Endometrium (tissue), 2 donors: Measurements from ENCODE around the gene OR2D3.
"Not testable (repeated sequence)": the region's sequence is repeated elsewhere in the genome, so short reads cannot be mapped to it uniquely, and the experiment has no call there.

ENCODE experiments used
- FAIRE-seq: peaks from 2 replicates; lab custom pipeline; 2012; peaks lifted over from hg19 to GRCh38; lab: Jason Lieb, UNC
- donor health status: control.
- donor health status: control.

Gene OR2D3, protein sequence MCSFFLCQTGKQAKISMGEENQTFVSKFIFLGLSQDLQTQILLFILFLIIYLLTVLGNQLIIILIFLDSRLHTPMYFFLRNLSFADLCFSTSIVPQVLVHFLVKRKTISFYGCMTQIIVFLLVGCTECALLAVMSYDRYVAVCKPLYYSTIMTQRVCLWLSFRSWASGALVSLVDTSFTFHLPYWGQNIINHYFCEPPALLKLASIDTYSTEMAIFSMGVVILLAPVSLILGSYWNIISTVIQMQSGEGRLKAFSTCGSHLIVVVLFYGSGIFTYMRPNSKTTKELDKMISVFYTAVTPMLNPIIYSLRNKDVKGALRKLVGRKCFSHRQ

DNA sequence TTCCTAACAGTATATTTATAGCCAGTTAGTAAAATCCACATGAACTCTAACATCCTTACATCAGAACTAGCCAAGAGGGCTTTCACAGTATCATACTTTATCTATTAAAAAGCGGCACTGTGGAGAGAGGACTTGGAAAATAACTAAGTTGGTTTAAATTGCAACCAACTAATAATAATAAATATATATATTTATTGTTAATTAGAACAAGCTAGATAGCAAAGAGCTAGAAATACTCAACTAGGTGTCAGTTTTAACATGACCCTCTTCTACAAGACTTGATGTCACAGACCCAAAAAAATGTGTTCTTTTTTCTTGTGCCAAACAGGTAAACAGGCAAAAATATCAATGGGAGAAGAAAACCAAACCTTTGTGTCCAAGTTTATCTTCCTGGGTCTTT, at the start of gene OR2D3:
Gene OR2D3, plus strand, starts transcription at position 301 of the 400 bp plus-strand sequence. Its CDS starts 0 bp downstream, at position 301.
- no peak for FAIRE-seq

DNA sequence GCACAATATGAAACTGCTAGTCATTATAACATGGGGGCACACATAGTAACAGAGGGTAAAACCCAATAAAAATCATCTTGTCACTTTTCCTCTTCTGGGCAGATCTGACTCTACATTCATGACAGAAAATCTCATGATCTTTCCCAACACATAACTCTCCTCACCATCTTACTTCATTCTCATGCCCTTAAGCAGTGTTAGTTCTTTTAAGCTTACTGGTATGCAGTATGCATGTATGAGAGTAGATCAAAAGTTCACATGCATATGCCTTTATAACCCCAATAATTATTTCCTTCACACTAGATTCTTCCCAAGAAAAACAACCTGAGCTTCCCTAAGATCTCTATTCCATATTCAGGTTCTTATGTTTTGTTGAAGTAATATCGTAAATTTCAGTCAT, 49.5 kb upstream of the OR2D3 start:
- FAIRE-seq = no peak

DNA sequence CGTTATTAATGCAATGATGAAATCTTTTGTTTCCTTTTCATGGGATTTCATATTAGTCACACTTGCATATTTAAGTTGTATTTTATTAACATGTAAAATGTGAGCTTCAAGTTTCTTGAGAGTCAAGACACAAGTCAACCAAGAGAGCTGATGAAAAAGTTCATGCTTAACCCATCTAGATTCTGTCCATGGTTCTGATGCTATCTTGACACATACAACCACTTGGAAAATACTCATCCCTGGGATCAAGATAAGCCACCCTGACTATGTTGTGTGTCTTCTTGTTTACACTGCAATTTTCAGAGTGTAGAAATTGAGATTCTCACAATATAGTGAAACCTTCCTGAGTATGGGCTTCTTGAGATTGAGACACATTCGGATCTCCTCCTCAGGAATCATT, 45.0 kb upstream of the OR2D3 start:
- FAIRE-seq = no peak

DNA sequence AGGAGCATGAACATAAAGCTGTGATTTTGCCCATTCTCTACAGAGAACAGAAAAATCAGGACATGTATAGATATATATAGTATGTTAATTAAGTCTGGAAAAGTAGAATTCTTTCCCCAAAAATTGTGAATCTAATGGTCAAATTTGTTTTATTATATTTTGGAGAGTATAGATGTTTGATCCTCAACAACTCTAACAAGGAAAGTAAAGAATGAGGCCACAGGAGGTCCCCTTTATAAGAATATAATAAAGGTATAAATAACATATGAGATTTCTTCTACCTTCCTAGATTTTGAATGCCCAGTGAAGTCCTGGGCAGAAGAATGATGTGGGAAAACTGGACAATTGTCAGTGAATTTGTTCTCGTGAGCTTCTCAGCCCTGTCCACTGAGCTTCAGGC, 44.5 kb upstream of the OR2D3 start, which contains the start of gene OR10A4:
Gene OR10A4, plus strand, starts transcription at position 301 of the 400 bp plus-strand sequence. Its CDS starts 23 bp downstream, at position 324.
- no peak for FAIRE-seq

DNA sequence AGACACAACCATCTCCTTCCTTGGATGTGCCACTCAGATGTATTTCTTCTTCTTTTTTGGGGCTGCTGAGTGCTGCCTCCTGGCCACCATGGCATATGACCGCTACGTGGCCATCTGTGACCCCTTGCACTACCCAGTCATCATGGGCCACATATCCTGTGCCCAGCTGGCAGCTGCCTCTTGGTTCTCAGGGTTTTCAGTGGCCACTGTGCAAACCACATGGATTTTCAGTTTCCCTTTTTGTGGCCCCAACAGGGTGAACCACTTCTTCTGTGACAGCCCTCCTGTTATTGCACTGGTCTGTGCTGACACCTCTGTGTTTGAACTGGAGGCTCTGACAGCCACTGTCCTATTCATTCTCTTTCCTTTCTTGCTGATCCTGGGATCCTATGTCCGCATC, 43.9 kb upstream of the OR2D3 start:
- no peak for FAIRE-seq

DNA sequence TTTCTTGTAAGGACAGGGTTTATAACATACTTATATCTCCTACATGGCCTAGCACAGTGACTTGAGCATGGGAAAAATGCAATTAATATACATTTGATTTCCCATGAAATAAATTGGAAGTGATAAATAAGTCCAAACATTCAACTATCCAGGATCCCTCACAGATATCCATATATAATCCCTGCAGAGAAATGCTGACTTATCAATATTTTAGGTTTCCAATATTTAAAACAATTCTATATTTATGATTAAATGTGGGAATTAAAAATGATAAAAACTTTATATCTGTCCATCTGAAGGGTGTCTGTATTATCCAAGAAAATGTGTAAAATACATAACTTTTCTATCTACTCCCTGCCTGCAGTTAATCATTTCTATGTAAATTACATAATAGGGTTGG, 38.1 kb upstream of the OR2D3 start:
- no peak for FAIRE-seq

DNA sequence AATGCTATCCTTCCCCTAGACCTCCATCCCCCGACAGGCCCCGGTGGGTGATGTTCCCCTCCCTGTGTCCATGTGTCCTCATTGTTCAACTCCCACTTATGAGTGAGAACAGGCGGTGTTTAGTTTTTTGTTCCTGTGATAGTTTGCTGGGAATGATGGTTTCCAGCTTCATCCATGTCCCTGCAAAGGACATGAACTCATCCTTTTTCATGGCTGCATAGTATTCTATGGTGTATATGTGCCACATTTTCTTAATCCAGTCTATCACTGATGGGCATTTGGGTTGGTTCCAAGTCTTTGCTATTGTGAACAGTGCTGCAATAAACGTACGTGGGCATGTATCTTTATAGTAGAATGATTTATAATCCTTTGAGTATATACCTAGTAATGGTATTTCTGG, 33.1 kb upstream of the OR2D3 start:
- not testable (repeated sequence) for FAIRE-seq

DNA sequence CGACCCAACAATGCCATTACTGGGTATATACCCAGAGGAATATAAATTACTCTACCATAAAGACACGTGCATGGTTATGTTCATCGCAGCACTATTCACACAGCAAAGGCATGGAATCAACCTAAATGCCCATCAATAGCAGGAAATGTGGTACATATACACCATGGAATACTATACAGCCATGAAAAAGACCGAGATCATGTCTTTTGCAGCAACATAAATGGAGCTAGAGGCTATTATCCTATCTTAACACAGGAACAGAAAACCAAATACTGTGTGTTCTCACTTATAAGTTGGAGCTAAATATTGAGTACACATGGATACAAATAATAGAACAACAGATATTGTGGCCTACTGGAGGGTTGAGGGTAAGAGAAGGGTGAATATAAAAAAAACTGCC, 32.0 kb upstream of the OR2D3 start:
- no peak for FAIRE-seq

DNA sequence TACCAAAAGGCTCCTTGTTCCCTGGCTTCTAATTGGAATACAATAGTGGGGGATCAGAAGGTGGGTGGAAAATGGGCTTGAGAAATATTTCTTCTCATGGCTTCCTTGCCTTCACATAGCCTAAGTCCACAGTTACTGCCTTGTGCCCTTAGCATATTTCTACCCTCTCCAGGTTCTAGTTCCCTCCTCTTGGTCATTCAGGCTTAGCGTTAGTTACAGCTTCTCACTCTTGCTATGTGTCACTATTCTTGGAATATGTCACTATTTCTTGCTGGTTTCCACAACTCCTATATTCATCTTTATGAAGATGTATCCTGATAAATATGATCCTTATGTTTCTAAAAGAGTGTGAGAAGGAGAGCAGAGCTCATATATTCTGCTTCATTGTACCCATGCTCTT, 31.0 kb upstream of the OR2D3 start:
- no peak for FAIRE-seq

DNA sequence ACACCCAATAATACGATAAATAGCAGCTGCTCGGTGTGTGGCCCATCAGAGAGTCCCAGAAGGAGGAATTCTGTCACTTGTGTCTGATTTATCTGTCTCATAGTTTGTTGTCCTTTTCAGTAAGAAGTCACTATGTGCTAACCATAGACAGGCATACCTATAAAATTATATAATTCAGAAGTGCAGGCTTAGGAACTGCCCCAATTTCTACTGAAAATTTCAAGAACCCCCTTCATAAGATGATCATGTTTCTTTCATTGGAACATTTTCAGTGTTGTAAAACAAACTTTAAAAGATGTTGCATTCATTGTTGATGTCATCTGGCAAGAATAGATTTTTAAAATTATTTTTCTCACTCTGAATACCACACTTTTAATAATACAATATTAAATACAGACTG, 28.4 kb upstream of the OR2D3 start, which contains the start of gene OR2D2:
Gene OR2D2, minus strand, starts transcription at position 101 of the 400 bp plus-strand sequence. Its CDS starts 0 bp downstream, at position 101.
- no peak for FAIRE-seq

DNA sequence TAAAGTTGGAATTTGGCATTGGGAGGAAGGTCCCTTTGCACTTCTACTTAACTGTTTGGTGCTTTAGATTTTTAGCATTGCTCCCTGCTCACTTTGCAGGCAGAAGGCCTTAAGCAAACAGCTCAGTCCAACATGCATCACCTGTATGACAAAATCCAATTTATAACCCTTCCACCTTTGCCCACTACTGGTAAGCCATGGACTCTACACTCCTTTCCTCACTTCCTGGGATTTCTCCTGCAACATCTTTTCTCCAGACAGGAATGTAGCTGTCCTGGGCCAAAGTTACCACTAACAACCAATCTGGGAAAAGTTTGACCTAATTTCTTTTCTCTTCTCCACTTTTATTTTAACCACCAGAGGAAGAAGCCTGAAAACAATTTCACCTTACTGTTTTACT, 26.7 kb upstream of the OR2D3 start:
- no peak for FAIRE-seq

DNA sequence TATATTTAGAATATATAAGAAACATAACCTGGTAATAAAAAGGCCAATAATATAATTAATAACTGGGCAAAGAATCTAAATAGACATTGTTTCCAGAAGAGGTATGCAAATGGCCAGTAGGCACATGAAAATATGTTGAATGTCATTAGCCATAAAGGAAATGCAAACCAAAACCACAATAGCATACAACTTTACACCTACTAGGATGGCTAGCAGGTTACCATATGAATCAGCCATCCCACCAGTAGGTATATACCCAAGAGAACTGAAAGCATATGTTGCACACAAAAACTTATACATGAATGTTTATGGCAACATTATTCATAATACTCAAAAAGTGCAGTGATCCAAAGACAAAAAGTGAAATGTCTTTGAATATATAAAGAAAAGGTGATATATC, 25.8 kb upstream of the OR2D3 start:
- no peak for FAIRE-seq

DNA sequence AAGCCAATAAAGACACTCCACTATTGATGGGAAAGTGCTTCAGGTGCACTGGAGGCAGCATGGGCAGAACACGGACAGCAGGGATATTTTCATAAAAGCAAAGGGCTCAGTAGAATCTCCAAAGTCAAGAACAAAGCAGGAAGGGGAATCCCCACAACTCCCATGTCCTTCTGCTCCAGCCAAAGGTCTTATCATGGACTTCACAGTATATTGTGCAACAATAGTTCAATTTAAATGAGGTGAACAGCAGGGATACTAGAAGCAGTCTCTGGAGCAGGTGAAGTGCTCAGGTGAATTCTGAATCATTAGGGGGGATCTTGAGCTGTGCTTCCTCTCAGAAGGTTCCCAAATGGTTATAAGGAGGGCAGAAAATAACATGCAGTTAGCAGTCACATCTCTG, 21.9 kb upstream of the OR2D3 start:
- no peak for FAIRE-seq

DNA sequence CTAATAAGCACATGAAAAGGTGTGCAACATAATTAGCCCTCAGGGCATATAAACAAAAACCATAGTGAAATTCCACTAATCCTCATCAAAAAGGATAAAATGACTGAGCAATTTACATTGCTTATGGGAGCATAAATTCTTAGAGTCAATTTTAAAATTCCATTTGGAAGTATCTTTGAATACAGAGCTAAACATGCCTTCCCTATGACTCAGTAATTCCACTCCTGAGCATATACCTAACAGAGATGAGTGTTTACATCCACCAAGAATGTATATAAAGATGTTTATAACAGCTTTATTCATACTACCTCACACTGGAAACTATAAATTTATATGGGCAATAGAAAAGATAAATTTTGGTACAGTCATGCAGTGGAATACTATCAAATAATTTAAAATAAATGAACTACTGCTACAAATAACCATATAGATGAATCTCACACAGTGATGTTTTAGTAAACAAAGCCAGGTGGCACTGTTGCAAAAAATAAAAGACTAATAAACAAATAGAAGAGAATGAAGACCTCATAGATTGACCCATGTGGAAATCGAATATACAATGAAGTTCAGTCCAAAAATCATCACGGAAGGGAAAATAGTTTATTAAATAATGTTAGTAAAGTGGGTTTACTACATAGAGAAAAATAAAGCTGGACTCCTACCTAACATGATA, 20.3 kb upstream of the OR2D3 start:
- FAIRE-seq = no peak

DNA sequence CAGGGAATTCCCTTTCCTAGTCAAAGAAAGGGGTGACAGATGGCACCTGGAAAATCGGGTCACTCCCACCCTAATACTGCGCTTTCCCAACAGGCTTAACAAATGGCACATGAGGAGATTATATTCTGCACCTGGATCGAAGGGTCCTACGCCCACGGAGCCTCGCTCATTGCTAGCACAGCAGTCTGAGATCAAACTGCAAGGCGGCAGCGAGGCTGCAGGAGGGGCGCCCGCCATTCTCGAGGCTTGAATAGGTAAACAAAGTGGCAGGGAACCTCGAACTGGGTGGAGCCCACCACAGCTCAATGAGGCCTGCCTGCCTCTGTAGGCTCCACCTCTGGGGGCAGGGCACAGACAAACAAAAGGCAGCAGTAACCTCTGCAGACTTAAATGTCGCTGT, 16.0 kb upstream of the OR2D3 start:
- FAIRE-seq = not testable (repeated sequence)

DNA sequence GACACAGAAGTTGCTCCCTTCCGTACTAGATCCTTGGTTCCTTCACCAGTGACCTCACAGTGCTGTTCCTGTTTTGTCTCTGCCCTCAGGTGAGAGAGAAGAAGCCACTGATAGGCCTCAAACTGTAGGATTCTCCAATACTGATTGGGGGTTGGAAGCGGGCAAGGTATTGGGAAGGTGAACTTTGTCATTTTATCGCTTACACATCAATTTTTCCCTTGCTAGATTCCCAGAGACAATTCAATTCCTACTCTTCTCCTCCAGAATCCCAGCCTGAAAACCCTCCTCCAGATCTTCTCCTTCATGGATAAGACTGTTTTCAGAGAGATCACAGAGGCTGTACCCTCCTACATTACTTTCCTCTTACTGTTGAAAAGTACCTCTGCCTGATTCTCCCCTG, 9.4 kb upstream of the OR2D3 start:
- FAIRE-seq = no peak

DNA sequence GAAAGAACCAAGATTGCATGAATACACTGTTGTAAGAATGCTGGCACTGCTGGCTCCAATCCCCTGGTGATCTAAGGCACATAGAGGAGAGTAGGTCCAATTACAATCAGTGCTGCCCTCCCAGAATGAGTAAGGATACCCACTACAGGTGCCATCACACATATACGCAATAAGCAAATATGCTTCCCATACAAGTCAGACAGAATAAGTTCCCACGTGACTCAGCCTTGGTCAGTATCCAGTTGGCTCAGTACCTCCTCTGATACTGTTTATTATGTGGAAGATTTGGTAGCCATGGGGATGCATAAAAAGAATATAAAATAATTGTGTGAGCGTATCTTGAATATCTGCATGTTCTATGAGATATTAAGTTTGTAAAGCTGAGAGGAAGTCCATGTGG, 8.9 kb upstream of the OR2D3 start:
- FAIRE-seq = no peak

DNA sequence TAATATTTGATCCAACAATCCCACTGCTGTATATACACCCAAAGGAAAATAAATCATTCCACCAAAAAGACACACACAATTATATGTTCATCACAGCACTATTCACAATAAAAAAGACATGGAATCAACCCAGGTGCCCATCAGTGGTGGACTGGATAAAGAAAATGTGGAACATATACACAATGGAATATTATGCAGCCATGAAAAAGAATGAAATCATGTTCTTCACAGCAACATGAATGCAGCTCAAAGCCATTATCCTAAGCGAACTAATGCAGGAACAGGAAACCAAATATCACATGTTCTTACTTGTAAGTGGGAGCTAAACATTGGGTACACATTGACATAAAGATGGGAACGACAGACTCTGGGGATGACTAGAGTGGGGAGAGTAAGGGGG, 1.1 kb upstream of the OR2D3 start:
- no peak for FAIRE-seq

DNA sequence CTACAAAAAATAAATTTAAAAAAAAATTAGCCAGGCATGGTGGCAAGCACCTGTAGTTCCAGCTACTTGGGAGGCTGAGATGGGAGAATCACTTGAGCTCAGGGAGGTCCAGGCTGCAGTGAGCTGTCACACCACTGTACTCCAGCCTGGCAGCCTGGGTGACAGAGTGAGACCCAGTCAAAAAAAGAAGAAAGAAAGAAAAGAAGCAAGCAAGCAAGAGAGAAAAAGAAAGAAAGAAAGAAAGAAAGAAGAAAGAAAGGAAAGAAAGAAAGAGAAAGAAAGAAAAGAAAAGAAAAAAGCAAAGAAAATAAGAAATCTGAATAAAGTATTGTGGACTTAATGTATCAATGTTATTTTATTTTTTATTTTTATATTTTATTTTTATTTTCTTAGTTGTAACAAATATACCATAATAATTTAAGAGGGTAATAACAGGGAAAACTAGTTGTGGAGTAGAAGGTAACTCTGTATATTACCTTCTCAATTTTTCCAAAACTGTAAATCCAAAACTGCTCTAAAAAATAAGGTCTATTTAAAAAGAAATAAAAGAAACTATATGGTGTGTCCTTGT, 4.3 kb downstream of the OR2D3 start:
- peak; percentile 21 for FAIRE-seq

DNA sequence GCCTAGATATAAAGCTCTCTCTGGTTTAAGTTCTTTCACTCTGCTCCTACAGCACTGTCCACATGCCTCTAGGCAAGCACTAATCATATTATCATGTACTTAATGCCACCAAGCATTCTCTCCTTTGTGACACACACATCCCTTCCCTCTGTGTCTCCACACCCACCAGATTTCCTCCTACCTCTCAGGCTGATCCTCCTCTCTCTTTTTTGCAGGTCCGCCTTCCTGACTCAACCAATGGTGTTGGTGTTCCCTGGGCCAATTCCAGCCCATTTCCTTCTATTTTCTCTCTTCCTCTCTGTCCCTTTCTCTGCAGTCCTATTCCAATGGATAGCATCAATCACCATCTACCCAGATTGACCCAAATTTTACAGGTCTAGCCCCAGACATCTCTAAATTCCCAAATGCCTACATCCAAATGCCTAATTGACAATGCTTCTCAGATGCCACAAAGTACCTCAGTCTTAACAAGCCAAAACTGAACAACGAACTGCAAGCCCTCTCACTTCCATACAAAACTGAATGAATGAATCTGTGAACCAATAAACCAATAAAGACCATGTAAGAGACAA, 4.9 kb downstream of the OR2D3 start:
- FAIRE-seq = no peak

DNA sequence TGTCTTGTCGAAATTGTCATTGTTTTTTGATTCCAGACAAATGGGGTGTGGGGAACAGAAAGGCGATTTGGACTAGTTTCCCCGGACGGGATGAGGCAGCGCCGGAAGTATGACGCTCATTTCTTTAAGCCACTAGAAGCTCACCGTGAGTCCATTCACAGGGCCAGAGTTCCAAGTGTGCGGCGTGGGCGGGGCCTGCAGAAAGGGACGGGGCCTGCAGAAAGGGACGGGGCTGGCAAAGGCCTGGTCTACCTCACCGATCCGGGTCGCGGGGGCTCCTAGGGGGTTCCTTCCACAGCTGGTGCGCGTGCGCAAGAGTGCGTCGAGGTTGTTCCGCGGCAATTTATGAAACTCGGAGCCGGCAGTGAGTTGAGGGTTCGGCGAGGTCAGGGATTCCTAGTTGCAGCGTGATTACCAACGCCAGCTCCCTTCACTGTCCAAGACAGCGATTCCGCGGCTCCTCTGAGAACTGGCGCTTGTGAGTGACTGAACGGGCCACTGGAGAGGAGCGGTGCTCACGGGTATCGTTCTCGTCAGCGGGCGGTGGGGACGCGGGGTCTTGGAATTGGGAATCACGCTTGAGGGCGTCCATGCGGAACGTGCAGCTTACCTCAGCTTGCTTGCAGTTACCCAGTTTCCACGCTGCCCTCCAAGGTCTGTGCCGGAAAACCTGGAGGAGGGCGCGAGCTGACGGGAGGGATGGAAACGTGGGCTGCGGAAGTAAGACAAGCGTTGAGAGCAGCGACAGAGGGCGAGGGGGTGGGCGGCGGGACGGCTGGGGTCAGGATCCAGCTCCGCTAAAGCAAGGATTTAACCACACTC, 5.6 kb downstream of the OR2D3 start, which contains the start of gene ZNF215:
Gene ZNF215, plus strand, starts transcription at position 219 of the 822 bp plus-strand sequence. CDS start 5,847 bp downstream, outside the sequence.
- no peak for FAIRE-seq
